Suprapubic skin (tissue), 3 donors: ENCODE measurements around the gene BAIAP2L1.

Source experiments
- CTCF ChIP-seq, 2 donors: fragments of 200-600 bp in 1 of 2; fragments of 450-650 bp in 1 of 2; sonication (generic) in 1 of 2; IDR thresholded peaks; one replicate each; pipeline ENCODE4 v1.5.1; 2016 to 2019; ENCODE audit warnings: antibody characterized with exemption in 2 of 2, mild to moderate bottlenecking in 1 of 2, moderate library complexity in 1 of 2
- POLR2AphosphoS5 ChIP-seq, 3 donors: sonication (generic); formaldehyde crosslinking; IDR thresholded peaks; one replicate each; pipeline ENCODE4 v1.6.1; 2017; ENCODE audit warnings: antibody characterized with exemption in 3 of 3

GRCh38 chr7:98291717-98292116 lies 109.2 kb downstream of the BAIAP2L1 start:
- no peak for TF ChIP-seq CTCF (IDR thresholded peaks at IDR 0.05)
- TF ChIP-seq POLR2AphosphoS5 (IDR thresholded peaks at IDR 0.05), result no peak
